Measurements from ENCODE around the gene ZBTB7C. TPM values are rescaled to one million over a fixed set of nuclear protein-coding genes. Genes with fewer than 3 reads are reported as not detected.
"Not testable (repeated sequence)": the region's sequence is repeated elsewhere in the genome, so short reads cannot be mapped to it uniquely, and the experiment has no call there.

Gene ZBTB7C
- total and polyA plus RNA-seq, 10 of the 15 experiments (the other 5 are each of a cell fraction or from before 2014, with no cell fraction given), result under 0.01 to 0.08 (median 0.01) TPM; not detected in 7

GRCh38 chr18:48284743-48285142 lies 124.4 kb downstream of the ZBTB7C start:
- TF ChIP-seq CHD2 (IDR thresholded peaks at IDR 0.05; ENCODE audit: borderline replicate concordance, low read depth, low read length), result no peak
- RAD21 ChIA-PET (ENCODE audit: unreplicated experiment), result no interaction called here

GRCh38 chr18:48284011-48284410 lies 125.2 kb downstream of the ZBTB7C start:
- H3K9ac ChIP-seq (ENCODE audit: control insufficient read depth, insufficient read depth, low read length); H3K27me3 ChIP-seq (replicated peaks in 1 of 2; ENCODE audit: control insufficient read depth in 2 of 2, insufficient read depth in 2 of 2, low read length in 1 of 2); BruUV-seq (replicated peaks); H3K27ac ChIP-seq (ENCODE audit: control insufficient read depth, insufficient read depth); ATAC-seq; H2AFZ ChIP-seq (ENCODE audit: control insufficient read depth, low read depth, low read length); H3K9me3 ChIP-seq (replicated peaks; ENCODE audit: control insufficient read depth, insufficient read depth, low read length); H3K36me3 ChIP-seq (ENCODE audit: control insufficient read depth in 2 of 2, insufficient read depth in 2 of 2, low read length in 1 of 2); H3K4me2 ChIP-seq (ENCODE audit: control insufficient read depth, insufficient read depth); in situ Hi-C loops (cut with MboI); SMC1A ChIA-PET (ENCODE audit: uncharacterized antibody, unreplicated experiment); DNase-seq (ENCODE audit: low read depth, low spot score); intact Hi-C loops (cut with micrococcal nuclease; ENCODE audit: unreplicated experiment); H3K4me1 ChIP-seq (ENCODE audit: control insufficient read depth, insufficient read depth, low read length); RAD21 ChIA-PET (ENCODE audit: unreplicated experiment); FAIRE-seq; CTCF ChIA-PET; H4K20me1 ChIP-seq (ENCODE audit: control insufficient read depth, insufficient read depth); H3K79me2 ChIP-seq (ENCODE audit: control insufficient read depth, insufficient read depth, low read length); H3K4me3 ChIP-seq; POLR2A ChIA-PET: not testable (repeated sequence)
- WGBS (ENCODE audit: insufficient coverage, insufficient replicate concordance, low lambda C conversion rate, missing lambda C conversion rate), result 17% methylated on average over 5 of the region's 5 CpGs

More at GRCh38 chr18:48284743-48285142, 124.4 kb downstream of the ZBTB7C start:
- SMC1A ChIA-PET (ENCODE audit: uncharacterized antibody, unreplicated experiment), result no interaction called here
- FAIRE-seq, result no peak
- BruUV-seq (replicated peaks), result no TSS peak
- in situ Hi-C loops (cut with MboI) (no loop called here), intact Hi-C loops (cut with micrococcal nuclease; ENCODE audit: unreplicated experiment) (no loop called here)
- no peak overlapping the region for H3K27ac ChIP-seq (ENCODE audit: control insufficient read depth, insufficient read depth)
- no peak overlapping the region for H2AFZ ChIP-seq (ENCODE audit: control insufficient read depth, low read depth, low read length)
- CTCF ChIA-PET, result no interaction called here
- H3K27me3 ChIP-seq (replicated peaks in 1 of 2; ENCODE audit: control insufficient read depth in 2 of 2, insufficient read depth in 2 of 2, low read length in 1 of 2), result no peaks in the 10 kb centered on the region
- no peaks in the 10 kb centered on the region for H3K4me1 ChIP-seq (ENCODE audit: control insufficient read depth, insufficient read depth, low read length)
- DNase-seq (ENCODE audit: low read depth, low spot score), result no peak
- no peak overlapping the region for H3K9ac ChIP-seq (ENCODE audit: control insufficient read depth, insufficient read depth, low read length)
- 82% methylated on average over 2 of the region's 3 CpGs for WGBS (ENCODE audit: insufficient coverage, insufficient replicate concordance, low lambda C conversion rate, missing lambda C conversion rate)
- no peaks in the 10 kb centered on the region for H4K20me1 ChIP-seq (ENCODE audit: control insufficient read depth, insufficient read depth)
- no peaks in the 10 kb centered on the region for H3K79me2 ChIP-seq (ENCODE audit: control insufficient read depth, insufficient read depth, low read length)
- no peaks in the 10 kb centered on the region for H3K36me3 ChIP-seq (ENCODE audit: control insufficient read depth in 2 of 2, insufficient read depth in 2 of 2, low read length in 1 of 2)
- H3K4me3 ChIP-seq, result no peak overlapping the region
- no peaks in the 10 kb centered on the region for H3K9me3 ChIP-seq (replicated peaks; ENCODE audit: control insufficient read depth, insufficient read depth, low read length)
- POLR2A ChIA-PET, result no interaction called here
- no peak for ATAC-seq
- H3K4me2 ChIP-seq (ENCODE audit: control insufficient read depth, insufficient read depth), result no peak overlapping the region

GRCh38 chr18:48281460-48281859 lies 127.7 kb downstream of the ZBTB7C start:
- H3K9me3 ChIP-seq (replicated peaks; ENCODE audit: control insufficient read depth, insufficient read depth, low read length); H3K27ac ChIP-seq (ENCODE audit: control insufficient read depth, insufficient read depth); H3K27me3 ChIP-seq (replicated peaks in 1 of 2; ENCODE audit: control insufficient read depth in 2 of 2, insufficient read depth in 2 of 2, low read length in 1 of 2); intact Hi-C loops (cut with micrococcal nuclease; ENCODE audit: unreplicated experiment); H3K9ac ChIP-seq (ENCODE audit: control insufficient read depth, insufficient read depth, low read length); ATAC-seq; BruUV-seq (replicated peaks); DNase-seq (ENCODE audit: low read depth, low spot score); H2AFZ ChIP-seq (ENCODE audit: control insufficient read depth, low read depth, low read length); RAD21 ChIA-PET (ENCODE audit: unreplicated experiment); H3K4me3 ChIP-seq; H3K79me2 ChIP-seq (ENCODE audit: control insufficient read depth, insufficient read depth, low read length); H4K20me1 ChIP-seq (ENCODE audit: control insufficient read depth, insufficient read depth); CTCF ChIA-PET; H3K4me2 ChIP-seq (ENCODE audit: control insufficient read depth, insufficient read depth); H3K4me1 ChIP-seq (ENCODE audit: control insufficient read depth, insufficient read depth, low read length); FAIRE-seq; SMC1A ChIA-PET (ENCODE audit: uncharacterized antibody, unreplicated experiment); H3K36me3 ChIP-seq (ENCODE audit: control insufficient read depth in 2 of 2, insufficient read depth in 2 of 2, low read length in 1 of 2); POLR2A ChIA-PET; in situ Hi-C loops (cut with MboI): not testable (repeated sequence)

All from GM12878 (cell line).